Tibial nerve (tissue), 4 donors: ENCODE measurements around the gene PRKCE. TPM values are rescaled to one million over a fixed set of nuclear protein-coding genes. Genes with fewer than 3 reads are reported as not detected.
"Not testable (repeated sequence)": the region's sequence is repeated elsewhere in the genome, so short reads cannot be mapped to it uniquely, and the experiment has no call there.

Experiments used
- DNase-seq, 2 donors: peaks; one replicate each; pipeline ENCODE4 v3.0.0-alpha.2; 2019; ENCODE audit warnings: low spot score in 2 of 2
- H3K27ac ChIP-seq, 4 donors: fragments of 200-600 bp; sonication (generic) in 3 of 4; one replicate each; pipeline ENCODE4 v1.5.1; 2017 to 2019; ENCODE audit warnings: mild to moderate bottlenecking in 1 of 4
- H3K27me3 ChIP-seq, 2 donors: fragments of 200-600 bp; sonication (generic) in 1 of 2; one replicate each; pipeline versions ENCODE4 v1.5.1 to v1.6.0; 2017 to 2019
- H3K36me3 ChIP-seq, 3 donors: fragments of 200-600 bp; sonication (generic); one replicate each; pipeline ENCODE4 v1.5.1; 2018 to 2019
- H3K4me1 ChIP-seq, 4 donors: fragments of 200-600 bp; sonication (generic) in 3 of 4; one replicate each; pipeline ENCODE4 v1.5.1; 2017 to 2019
- H3K4me3 ChIP-seq, 4 donors: fragments of 200-600 bp; sonication (generic) in 3 of 4; one replicate each; pipeline ENCODE4 v1.5.1; 2017 to 2019; ENCODE audit warnings: mild to moderate bottlenecking in 1 of 4, moderate library complexity in 1 of 4
- H3K9me3 ChIP-seq, 4 donors: fragments of 200-600 bp; sonication (generic) in 3 of 4; one replicate each; pipeline ENCODE4 v1.5.1; 2017 to 2019
- EP300 ChIP-seq, 2 donors: sonication (generic); formaldehyde crosslinking; IDR thresholded peaks; one replicate each; pipeline ENCODE4 v1.6.1; 2017; ENCODE audit warnings: antibody characterized with exemption in 2 of 2, mild to moderate bottlenecking in 1 of 2
- POLR2A ChIP-seq, 2 donors: fragments of 450-650 bp; IDR thresholded peaks; one replicate each; pipeline ENCODE4 v1.6.1; 2017; ENCODE audit warnings: antibody characterized with exemption in 2 of 2, mild to moderate bottlenecking in 2 of 2, moderate library complexity in 2 of 2
- WGBS, 2 donors: methylation state at CpG; one replicate each; pipeline ENCODE4 v1.1.5; 2018; 5-methylcytosine and 5-hydroxymethylcytosine counted together
- total RNA-seq, 4 donors: library from RNA; depleted of rRNA; stranded (reverse); fragments of >200 nt; gene quantifications; one replicate each; pipeline ENCODE4 v1.1.0, GENCODE V29; 2016
- TF ChIP-seq, protein P1 (sequence below), 5 experiments: fragments of 200-600 bp in 3 of 5; fragments of 450-650 bp in 2 of 5; sonication (generic) in 3 of 5; IDR thresholded peaks; one replicate each; pipeline ENCODE4 v1.5.1; 2016 to 2019; ENCODE audit warnings: antibody characterized with exemption in 5 of 5, mild to moderate bottlenecking in 3 of 5, moderate library complexity in 2 of 5

Gene PRKCE
- total RNA-seq, 4 donors from 2014 or later: 14.4 to 22.4 (median 17.9) TPM

DNA sequence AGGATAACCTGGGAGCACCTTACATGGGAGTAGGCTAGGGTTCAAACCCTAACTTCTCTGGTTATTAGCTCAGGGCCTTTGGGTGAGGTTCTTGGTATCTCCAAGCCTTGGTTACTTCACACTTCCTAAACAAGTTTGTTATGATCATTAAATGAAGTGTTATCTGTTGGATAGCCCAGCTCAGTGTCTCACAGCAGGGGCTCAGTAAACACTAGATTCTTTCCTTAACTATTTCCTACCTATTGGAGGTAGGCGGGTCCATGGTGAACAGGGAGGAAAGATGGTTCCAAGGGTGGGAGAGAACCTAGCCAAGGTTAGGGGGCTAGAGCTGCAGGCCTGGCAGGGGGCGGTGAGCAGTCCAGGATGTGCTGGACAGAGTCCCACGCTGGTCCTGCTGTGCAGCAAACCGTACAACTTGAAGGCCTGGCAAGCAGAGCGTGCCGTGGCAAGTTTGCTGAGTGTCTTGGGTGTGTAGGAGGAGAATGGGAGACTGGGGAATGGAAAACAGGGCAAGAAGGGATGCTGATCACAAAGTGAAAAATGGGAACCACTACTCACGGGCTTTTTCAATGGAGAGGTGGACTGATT lies 259.1 kb downstream of the PRKCE start:
- no peak for DNase-seq
- WGBS, 2 donors: 79 to 94% methylated on average over 7 of the region's 7 CpGs
- Histone ChIP-seq H3K4me3 (no peak overlapping the region), H3K36me3 (no peaks in the 10 kb centered on the region), H3K9me3 (no peaks in the 10 kb centered on the region), H3K27ac (no peak overlapping the region), H3K4me1 (no peaks in the 10 kb centered on the region), H3K27me3 (no peaks in the 10 kb centered on the region)
- TF ChIP-seq POLR2A (IDR thresholded peaks at IDR 0.05) (no peak), EP300 (IDR thresholded peaks at IDR 0.05) (no peak)
- TF ChIP-seq, protein P1, sequence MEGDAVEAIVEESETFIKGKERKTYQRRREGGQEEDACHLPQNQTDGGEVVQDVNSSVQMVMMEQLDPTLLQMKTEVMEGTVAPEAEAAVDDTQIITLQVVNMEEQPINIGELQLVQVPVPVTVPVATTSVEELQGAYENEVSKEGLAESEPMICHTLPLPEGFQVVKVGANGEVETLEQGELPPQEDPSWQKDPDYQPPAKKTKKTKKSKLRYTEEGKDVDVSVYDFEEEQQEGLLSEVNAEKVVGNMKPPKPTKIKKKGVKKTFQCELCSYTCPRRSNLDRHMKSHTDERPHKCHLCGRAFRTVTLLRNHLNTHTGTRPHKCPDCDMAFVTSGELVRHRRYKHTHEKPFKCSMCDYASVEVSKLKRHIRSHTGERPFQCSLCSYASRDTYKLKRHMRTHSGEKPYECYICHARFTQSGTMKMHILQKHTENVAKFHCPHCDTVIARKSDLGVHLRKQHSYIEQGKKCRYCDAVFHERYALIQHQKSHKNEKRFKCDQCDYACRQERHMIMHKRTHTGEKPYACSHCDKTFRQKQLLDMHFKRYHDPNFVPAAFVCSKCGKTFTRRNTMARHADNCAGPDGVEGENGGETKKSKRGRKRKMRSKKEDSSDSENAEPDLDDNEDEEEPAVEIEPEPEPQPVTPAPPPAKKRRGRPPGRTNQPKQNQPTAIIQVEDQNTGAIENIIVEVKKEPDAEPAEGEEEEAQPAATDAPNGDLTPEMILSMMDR (IDR thresholded peaks at IDR 0.05): no peak

DNA sequence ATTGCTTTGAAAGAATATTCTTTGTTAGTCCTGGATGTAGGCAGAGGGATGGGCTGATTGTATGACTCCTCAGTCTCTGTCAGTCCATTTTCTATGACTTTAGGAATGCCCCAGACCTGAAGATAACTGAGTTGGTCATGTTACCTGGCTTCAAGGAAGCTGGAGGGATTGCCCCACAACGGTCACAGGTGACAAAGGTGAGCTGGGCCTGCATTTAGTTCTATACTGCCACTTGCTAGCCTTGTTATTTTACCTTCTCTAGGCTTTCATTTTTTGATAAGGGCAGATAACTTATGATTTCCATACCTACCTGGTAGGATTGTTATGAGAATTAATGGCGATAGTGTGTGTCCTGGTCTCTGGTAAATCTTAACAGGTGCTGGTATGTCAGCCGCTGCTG lies 260.1 kb downstream of the PRKCE start:
- H3K9me3 ChIP-seq: no peaks in the 10 kb centered on the region
- H3K27ac ChIP-seq: no peak overlapping the region
- H3K4me3 ChIP-seq: no peak overlapping the region
- H3K4me1 ChIP-seq: no peaks in the 10 kb centered on the region
- TF ChIP-seq, protein P1 (IDR thresholded peaks at IDR 0.05): no peak
- no peak for TF ChIP-seq POLR2A (IDR thresholded peaks at IDR 0.05)
- TF ChIP-seq EP300 (IDR thresholded peaks at IDR 0.05): no peak
- DNase-seq: no peak
- 95 to 100% methylated on average over 3 of the region's 3 CpGs for WGBS, 2 donors
- no peaks in the 10 kb centered on the region for H3K27me3 ChIP-seq
- H3K36me3 ChIP-seq: no peaks in the 10 kb centered on the region

DNA sequence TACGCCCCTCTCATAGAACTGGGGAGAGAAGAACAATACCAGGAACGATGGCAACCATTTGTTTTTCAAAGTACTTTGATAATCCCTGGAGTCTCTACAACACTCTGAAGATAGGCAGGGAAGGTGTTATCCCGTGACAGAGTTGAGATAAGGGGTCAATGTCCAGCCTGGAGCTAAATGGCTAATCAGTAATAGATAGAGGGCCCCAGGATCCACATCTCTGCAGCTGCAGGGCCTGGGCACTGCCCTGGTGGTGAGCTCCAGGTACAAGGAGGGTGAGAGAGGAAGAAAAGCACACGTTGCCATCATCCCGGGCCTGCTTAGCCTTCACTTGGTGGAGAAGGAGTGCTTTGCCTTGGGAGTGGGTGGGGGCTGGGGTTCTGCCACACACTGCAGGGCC lies 260.6 kb downstream of the PRKCE start:
- H3K9me3 ChIP-seq: no peaks in the 10 kb centered on the region
- TF ChIP-seq EP300 (IDR thresholded peaks at IDR 0.05) (no peak), POLR2A (IDR thresholded peaks at IDR 0.05) (no peak)
- TF ChIP-seq, protein P1 (IDR thresholded peaks at IDR 0.05): no peak
- H3K27me3 ChIP-seq: no peaks in the 10 kb centered on the region
- no peak overlapping the region for H3K4me3 ChIP-seq
- DNase-seq: no peak
- WGBS, 2 donors: 90% methylated on average over 5 of the region's 5 CpGs
- H3K36me3 ChIP-seq: no peaks in the 10 kb centered on the region
- H3K27ac ChIP-seq: no peak overlapping the region
- no peaks in the 10 kb centered on the region for H3K4me1 ChIP-seq

DNA sequence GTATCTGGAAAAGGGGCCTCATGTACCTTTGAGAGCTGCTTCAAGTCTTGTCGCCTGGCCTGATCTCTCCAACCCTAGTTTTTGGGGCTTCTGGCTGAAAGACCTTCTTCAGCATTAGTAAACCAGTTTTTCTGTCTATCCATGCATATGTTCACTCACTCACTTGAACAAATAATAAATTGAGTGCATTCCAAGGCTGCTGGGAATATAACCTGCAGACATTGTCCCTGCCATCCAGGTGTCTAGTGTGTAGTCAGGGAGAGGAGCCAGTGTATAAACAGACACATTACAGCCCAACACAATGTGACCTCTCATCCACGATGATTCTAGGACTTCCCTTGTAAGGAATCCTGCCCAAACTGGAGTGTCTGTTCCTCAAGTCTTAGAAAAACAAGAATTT lies 262.1 kb downstream of the PRKCE start:
- Histone ChIP-seq H3K4me3 (no peak overlapping the region), H3K4me1 (peaks cover 0 to 1% (median 0%) of the 10 kb centered on the region in 4 donors), H3K36me3 (no peaks in the 10 kb centered on the region), H3K27ac (no peak overlapping the region), H3K9me3 (no peaks in the 10 kb centered on the region), H3K27me3 (no peaks in the 10 kb centered on the region)
- DNase-seq: no peak
- 82 to 85% methylated on average over 2 of the region's 2 CpGs for WGBS, 2 donors
- TF ChIP-seq, protein P1 (IDR thresholded peaks at IDR 0.05): no peak
- TF ChIP-seq EP300 (IDR thresholded peaks at IDR 0.05) (no peak), POLR2A (IDR thresholded peaks at IDR 0.05) (no peak)

DNA sequence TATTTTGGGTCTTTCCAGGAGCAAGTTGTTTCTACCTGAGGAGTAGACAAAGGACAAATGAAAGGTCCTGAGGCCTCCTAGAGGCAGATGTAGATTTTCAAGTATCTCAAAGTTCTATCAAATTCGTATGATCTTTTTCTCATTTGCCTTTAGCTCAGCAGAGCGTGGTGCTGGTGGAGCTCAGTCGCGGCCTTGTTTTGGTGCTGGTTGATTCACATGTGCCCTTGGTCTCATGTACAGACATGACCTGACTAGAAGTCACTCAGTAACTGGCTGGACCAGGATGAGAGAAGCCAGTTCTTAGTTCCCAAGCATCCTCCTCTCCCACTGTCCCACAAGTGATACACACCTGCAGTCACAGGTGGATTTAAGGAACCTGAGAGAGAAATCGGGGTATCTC lies 264.0 kb downstream of the PRKCE start:
- Histone ChIP-seq H3K36me3 (no peaks in the 10 kb centered on the region), H3K27ac (no peak overlapping the region), H3K4me3 (no peak overlapping the region), H3K4me1 (peaks cover 0 to 15% (median 7%) of the 10 kb centered on the region in 4 donors), H3K9me3 (no peaks in the 10 kb centered on the region), H3K27me3 (no peaks in the 10 kb centered on the region)
- DNase-seq: no peak
- WGBS, 2 donors: 95 to 96% methylated on average over 5 of the region's 5 CpGs
- TF ChIP-seq, protein P1 (IDR thresholded peaks at IDR 0.05): no peak
- no peak for TF ChIP-seq EP300 (IDR thresholded peaks at IDR 0.05)
- TF ChIP-seq POLR2A (IDR thresholded peaks at IDR 0.05): no peak

DNA sequence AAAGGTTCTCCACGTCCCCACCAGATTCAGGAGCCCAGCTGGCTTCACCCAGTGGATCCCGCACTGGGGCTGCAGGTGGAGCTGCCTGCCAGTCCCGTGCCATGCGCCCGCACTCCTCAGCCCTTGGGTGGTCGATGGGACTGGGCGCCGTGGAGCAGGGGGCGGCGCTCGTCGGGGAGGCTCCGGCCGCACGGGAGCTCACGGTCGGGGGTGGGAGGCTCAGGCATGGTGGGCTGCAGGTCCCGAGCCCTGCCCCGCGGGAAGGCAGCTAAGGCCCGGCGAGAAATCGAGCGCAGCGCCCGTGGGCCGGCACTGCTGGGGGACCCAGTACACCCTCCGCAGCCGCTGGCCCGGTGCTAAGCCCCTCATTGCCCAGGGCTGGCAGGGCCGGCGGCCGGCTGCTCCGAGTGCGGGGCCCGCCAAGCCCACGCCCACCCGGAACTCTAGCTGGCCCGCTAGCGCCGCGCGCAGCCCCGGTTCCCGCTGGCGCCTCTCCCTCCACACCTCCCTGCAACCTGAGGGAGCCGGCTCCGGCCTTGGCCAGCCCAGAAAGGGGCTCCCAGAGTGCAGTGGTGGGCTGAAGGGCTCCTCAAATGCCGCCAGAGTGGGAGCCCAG lies 266.2 kb downstream of the PRKCE start:
- H3K27me3 ChIP-seq, H3K27ac ChIP-seq, H3K9me3 ChIP-seq, H3K36me3 ChIP-seq, DNase-seq, H3K4me3 ChIP-seq: not testable (repeated sequence)
- 90 to 91% methylated on average over 17 to 26 of the region's 49 CpGs for whole genome bisulfite sequencing, 2 donors
- H3K4me1 ChIP-seq: peaks cover 0 to 15% (median 7%) of the 10 kb centered on the region in 4 donors
